NCI-H2171 (cell line): ENCODE measurements around the gene RRP15.

Experiments
- DNase-seq: peaks from one replicate; lab custom pipeline; 2025; lab: John Stamatoyannopoulos, UW

RRP15 gene

DNA sequence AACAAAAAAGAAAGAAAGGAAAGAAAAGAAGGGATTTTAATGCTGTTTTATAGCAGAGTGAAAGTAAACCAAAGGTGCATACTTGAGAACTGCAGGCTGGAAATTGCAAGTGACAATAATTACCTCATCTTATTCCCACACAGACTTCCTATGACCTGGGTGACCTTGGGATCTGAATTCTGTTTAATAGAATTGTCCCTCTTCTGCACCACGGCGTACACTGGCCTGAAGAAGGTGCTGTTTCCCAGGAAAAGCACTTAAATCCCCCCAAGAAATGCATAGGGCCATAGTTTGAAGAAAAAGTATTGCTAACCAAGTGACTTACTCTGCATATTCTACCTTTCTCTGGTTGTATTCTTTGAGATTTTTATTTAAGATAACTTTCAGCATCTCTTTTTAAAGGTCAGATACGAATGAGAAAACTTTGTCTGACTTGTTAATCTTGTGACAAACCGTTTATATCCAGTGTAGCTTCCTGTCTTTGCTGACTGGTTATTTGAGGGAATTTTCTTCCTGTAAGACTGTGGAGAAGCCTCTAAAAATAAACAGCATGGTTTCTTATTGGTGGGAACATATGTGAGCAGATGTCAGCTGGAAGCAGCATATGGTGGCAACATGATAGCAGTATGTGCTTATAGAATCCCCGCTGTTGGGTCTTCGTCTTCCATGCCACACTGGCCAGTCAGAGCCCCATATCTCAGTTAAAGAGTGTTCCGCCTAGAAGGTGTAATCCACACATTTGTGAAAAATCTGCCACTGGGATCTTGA is 76.4 kb downstream of the RRP15 start:
- peak; percentile 82 for DNase-seq

DNA sequence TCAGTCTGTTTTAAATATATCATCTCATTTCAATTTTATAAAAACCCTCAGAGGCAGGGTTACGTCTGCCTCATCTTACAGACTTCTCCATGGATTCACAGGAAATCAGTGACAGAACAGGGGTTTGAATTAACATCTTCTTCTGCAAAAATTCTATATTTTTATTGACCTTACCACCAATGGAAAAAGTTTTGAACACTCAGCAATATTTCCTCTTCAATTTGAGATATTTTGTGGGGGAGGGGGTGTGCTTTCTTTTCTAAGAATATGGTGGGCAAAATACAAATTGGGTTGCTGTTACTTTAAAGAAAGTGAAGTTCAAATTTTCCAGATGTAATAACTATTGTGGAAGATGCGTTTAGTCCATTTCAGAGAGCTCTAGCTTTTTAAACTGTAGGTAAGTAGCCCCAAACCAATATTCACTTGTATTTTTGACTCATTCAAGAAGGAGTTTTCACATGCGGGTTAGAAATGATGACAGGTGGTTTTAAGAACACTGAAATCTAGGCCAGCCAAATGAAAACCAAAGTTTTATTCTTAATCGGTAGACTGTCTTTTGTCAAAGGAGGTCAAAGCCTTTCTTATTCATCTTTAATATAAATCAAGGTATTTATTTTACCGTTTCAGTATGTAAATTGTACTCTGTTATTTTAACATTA is 77.5 kb downstream of the RRP15 start:
- no peak for DNase-seq

DNA sequence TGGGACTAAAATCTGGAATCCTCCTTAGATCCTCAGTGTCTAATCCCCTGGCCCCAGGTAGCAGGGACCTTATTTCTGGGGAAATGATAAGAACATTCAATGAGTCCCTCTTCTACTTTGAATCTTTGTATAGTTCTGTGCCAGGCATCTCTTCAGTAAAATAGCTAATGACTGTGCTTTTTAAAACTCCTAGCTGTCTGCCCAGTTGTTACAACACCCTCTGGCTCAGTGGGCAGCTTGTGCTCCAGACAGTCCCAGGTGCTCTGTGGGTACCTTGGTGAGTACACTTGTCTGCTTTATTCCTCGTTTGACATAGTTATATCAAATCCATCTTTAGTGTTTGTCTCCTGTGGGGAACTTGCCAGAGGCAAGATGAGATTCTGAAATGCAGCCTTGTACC is 78.0 kb downstream of the RRP15 start:
- no peak for DNase-seq

DNA sequence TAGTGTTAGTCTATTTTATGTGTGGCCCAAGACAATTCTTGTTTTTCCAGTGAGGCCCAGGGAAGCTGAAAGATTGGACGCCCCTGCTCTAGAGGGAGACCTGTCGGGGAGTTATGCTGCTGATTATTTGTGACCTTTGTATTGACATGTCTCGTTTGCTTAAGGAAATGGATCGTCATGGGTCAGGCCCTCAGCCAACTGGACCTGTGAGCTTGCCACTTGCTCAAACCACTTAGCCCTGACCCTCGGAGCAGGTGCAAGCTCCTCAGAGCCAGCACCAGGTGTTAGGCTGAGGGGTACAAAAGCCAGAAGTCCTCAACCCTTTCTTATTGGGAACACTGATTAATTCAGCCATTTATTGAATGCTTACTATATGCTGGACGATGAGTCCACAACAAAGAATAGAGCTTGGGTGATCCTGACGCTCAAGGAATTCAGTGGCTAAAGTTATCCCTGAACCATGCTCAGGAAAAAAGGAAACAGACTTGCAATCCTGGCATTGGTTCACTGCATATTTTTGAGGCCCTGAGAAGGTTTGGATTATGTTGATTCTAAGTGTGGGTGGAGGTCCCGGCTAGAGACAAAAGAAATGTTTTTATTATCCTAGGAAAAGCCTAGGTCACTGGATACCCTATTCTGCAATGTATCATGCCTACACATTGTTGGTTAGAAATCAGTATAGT is 79.1 kb downstream of the RRP15 start:
- DNase-seq: no peak

DNA sequence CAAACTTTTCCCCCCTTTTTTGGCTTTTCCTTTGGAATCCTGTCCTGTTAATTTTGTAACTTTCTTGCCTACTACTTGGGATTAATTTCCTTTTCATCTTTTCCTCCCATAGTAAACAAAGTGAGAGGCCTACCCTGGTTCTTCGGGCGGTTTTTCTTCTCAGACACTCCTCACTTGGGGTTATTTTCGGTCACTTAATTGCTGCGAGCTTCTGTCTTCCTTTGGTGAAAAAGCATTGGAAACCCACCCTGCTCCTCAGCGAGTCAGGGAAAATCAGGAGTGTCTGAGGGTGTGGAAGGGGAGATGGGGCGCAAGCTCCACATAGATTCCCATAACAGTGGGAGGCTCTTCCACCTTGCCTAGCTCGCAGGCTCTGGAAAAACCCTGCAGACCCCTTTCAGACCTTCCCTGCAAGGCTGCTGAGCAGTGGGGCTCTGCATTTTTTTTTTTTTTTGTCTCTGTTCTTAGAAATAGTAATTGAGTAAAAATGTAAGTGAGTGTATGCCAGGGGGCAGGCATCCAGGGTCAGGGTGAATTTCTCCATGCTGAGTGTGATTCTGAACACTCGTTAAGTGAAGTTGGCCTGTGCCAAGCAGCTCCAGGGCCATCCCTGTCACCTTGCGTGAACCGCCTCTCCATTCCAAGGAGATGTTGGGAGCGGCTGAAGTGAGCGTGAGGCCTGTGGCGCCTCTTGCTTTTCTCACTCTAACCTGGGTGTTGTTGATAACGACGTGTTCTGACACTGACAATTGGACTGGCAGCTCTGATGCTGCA is 80.3 kb downstream of the RRP15 start:
- DNase-seq: no peak

DNA sequence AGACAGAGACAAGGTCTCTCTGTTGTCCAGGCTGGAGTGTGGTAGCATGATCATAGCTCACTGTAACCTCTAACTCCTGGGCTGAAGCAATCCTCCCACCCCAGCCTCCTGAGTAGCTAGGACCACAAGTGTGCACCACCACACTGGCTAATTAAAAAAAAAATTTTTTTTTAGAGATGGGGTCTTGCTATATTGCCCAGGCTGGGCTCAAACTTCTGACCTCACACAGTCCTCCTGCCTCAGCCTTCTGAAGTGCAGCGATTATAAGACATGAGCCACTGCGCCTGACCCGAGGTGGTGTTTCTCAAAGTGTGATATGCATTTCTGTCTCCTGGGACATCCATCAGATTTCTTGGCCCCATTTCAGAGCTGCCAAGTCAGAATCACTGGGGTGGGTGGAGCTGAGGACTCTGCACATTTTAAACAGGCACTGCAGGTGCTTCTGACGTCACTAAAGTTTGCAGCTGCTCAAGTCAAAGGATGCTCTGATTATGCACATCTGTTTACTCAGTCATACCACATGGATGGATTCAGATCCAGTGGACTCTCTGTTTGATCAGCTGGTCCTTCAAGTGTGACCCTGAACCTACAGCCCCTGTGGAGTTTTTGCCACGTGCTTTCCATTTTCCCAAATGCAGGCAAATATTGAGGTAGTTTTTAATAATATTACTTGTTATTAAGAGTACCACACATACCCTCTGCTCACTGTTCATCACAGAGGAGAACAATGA is 81.4 kb downstream of the RRP15 start:
- DNase-seq: no peak

DNA sequence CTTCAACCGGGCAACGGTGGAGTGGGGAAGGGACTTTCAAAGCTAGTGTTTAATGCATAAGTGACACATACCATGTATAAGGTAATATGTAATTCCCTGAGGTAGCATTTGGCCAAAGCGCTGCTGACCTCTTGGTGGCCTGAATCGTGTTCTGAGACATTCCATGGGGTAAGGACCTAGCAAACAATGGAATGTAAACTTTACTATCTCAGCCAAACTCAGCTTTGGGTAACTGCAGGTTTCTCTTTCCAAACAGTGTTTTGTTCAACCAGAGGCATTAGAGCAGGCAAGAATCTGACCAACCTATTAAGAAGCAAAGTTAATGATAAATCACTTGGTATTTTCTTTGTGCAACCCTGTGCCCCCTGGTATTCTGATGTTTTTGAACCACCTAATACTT is 82.0 kb downstream of the RRP15 start:
- no peak for DNase-seq

DNA sequence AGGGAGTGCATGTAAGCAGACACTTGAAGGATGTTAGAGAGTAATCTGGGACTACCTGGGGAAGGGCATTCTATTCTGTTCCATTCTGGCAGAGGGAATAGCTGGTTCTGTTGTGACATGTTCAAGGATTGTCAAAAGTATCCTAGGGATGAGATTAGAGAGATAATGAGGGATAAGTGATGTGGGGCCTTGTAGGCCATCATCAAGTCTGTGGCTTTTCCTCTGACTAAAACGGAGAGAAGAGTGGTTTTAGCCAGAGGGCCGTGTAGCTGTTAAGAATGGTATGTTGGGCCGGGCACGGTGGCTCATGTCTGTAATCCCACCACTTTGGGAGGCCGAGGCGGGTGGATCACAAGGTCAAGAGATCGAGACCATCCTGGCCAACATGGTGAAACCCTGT is 83.6 kb downstream of the RRP15 start:
- no peak for DNase-seq

DNA sequence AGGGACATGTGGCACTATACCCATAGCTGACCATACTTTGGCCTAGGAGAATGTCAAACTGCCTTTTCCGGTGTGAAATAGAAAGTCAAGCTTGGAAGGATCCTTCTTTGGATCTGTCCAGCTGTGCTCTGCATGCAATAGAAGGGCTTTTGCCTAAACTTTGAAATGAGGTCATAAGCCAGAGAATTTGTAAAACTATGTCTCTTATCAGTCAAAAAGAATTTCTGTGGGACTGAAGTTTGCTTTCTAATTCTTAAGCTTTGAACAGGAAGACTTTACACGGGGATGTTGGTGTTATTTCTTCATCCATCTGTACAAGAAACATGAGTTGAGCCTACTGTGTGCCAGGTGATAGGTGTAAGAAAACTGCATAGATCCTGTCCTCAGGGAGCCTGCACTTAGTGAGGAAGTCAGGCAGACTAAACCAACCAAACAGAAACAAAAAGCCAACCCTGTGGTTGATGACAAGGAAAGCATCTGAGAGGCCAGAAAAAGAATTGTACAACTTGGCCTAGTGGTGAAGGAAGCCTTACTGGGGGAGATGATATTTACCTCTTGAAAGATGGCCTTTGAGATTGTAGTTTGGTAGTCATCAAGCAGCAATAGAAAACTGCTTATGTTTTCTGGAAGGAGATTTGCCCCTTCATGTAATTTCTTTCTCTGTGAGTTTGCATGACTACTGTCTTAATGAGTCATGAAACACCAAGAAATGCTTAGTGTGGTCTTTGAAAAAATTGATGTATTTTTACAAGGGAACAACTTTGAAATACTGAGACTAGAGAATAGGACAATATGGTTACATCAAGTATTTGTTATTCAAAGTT is 84.8 kb downstream of the RRP15 start:
- no peak for DNase-seq

DNA sequence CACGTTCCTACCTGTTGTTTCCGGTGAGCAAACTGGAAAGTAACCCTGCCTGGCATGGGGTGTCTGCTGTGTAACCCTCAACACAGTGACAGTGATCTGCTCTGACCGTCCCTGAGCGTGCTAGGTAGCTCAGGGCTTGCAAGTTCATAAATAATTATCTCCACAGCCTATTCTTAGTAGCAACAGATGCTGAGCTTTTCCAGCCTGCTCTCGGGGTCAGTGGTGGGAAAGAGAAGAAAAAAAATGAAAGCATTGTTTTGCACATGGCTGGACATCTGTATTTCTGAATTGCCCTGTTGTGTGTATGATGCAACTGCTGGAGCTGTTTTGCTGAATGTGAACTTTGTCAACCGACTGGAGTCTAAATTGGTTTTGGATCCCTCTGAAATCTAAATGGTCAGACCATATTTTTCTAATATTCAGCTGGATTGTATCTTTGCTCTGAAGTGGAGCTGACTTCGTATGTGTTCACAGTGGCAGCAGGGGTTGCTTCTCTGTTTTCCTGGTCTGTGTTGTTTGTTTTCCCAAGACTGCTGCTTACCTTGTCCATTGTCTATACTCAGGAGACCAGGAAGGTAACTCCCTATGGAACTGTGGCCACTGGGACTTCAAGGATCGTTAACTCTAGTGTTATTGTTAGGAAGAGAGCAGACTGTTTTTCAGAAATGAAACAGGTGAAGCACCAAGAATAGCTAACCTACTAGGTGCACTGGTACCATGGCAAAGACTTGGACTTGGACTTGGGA is 87.0 kb downstream of the RRP15 start:
- no peak for DNase-seq

DNA sequence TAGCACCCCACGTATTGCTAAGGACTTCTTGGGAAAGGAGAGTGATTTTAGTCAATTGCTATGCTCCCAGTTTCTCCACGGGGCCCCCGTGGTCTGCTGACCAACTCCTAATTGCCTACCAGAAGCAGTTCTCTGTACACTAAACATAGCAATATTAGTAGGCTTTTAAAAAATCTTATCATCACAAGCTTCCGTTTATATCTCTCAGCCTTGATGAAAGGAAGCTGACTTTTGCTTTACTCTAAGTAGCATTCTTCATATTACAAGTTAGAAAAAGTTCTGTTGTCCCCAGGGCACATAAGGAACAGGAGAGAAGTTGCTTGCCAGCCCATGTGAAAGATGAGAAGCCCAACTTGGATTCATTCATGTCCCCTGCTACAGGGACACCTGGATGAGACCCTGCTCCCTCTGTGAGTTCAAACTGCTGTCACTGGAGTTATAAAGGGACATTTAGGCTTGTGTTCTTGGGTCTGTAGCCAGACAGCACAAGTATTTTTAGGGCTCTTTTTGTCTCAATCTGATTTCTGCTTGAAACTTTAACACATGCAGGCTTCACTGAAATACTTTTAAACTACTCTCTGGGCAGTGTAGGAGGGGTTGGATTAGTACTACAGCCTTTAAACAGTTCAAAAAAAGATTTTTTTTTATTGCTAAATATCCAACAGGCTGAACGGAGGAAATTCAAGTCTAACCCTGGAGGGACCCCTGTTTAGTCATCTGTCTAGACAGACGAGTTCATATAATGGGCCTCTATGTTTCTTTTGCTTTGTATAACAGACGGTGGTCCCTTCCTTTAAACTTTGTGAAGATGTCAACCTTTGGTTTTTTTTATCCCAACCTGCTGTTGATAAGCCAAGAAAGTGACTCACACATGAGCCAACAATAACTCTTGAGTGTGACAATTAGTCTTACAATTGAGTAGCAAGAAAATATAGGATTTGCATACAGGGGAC is 89.6 kb downstream of the RRP15 start:
- DNase-seq: no peak

DNA sequence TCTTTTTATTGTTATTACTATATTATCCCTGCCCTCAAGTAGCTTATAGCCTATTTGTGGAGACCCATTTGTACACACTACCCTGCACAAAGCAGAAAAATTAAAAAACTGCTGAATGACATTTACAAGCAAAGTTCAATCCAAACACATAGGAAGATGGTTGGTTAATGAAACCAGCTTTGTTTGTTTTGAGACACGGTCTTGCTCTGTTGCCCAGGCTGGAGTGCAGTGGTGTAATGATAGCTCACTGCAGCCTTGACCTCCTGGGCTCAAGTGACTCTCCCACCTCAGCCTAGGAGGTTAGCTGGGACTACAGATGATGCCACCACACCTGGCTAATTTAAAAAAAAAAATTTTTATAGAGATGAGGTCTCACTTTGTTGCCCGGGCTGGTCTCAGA is 91.6 kb downstream of the RRP15 start:
- DNase-seq: no peak

DNA sequence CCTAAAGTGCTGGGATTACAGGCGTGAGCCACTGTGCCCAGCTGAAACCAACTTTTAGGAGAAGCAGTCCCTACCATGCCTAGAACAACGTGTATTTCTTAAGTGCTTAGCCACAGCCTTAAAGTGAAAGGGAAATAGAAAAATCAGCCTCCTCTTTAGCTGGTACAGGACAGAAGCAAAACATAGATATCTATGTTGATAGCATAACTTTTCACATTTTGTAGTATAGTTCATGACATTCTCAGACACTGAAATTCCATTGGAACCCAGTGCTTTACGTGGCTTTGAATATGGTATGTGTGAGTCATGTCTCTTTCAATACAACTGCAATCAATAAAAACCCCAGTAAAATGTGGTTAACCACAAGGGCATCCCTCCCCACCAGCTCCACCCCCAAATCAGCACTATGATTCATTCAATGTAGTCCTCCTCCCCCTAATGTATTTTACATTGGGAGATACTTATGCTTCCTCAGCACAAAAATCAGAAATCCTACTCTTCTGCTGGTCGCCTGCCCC is 92.1 kb downstream of the RRP15 start:
- no peak for DNase-seq

DNA sequence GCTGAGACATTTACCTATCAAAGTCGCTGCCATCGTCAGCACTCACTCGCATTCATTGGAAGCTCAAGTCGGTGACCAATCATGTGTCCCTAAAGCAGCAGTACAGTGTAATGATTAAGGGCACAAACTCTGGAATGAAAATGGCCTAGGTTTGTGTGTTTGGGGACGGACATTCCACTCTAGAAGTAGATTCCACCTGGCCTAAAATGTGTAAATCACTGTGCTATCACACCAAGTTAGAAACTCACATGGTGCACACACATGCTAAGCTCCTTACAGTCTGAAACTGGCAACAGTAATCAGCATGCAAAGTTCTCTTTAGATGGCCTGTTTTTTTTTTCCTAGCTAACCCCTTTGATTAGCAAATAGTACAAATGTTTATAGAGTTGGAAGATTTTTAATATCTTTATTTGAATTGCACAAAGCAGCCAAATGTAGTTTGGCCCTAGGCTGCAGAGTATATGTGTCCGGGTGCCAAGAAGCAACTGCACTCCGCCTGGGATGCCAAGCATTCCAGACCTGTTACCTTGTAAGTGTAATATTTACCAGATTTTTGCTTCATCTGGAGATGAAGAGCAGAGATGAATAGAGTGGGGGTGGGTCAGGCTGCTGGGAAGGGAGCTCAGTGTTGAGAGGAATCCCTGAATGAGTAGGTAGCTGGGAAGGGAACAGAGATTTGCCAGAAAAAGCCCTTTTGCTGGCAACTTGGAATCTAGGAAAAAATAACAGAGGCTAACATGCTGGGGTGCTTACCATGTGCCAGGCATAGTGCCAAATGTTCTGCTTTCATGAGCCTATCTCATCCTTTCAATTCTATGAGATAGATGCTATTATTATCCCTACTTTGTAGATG is 95.3 kb downstream of the RRP15 start:
- no peak for DNase-seq

DNA sequence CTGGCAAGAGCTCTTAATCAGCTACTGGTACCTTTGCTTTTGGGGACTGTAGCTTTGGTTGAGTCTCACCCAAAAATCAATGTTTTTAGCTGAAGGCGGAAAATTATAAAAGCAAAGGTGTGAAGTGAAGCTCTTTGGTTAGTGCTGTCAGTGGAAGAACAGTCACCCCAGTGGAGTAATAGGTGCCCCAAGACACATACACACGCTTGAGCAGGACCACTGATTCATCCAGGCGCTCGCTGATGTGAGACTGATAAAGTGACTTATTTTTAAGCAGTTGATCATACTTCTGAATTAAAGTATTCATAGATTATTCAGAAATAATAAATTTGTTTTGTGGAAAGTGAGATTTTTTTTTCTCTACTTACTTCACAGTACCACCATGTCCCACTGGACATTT is 97.2 kb downstream of the RRP15 start:
- no peak for DNase-seq

DNA sequence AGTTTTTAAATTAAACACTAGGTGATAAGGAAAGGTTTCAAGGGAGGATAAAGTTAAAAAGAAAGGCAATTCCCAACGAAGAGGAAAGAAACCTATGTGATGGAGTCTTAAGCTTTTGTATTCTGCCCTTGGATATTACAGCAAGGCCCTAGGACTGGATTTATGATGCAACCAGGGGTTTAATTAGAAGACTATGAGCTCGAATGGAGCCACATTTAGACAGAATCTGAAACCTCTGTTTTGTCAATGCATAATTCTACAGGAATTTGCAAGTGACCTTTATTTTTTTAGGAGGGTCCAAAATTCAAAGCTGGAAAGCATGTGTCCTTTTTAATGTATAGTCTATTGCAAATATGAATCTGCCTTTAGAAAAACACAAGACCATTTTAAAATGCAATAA is 98.0 kb downstream of the RRP15 start:
- DNase-seq: no peak

DNA sequence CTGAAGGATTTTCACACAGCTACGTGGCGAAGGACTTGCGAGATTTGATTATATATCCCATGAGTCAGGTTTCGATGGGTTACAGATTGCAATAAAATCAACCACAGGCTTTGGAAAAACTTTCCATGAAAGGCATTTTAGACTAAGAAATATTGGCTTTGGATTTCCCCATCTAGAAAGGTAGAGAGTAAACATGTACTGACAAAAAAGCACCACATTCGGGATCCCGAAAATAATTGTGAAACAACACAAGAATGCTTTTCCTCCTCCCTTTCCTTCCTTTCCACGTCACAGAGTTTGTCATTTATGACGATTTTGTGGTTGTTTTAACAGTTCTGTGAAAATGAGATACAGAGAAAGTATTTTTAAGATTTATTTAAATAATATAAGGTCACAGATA is 98.6 kb downstream of the RRP15 start:
- no peak for DNase-seq

DNA sequence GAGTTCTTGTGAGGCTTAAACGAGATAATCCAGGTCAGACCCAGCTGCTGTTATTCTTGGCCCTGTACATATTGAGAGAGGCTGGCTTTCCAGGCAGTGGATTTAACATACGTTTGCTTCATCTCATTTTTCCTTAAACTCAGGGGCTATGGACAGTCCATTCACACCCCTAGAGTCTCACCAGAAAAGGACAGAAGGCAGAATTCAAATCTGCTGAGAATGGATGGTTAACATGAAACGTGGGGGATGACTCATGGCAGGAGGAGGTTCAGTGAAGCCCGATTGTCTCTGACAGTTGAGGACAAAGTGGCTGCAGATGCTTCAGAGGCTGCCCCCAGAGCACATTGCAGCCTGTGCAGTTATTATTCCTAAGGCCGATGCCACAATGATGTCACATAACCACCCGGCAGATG is 99.5 kb downstream of the RRP15 start:
- DNase-seq: peak; percentile 79
